Omental fat pad (tissue), 4 donors: Measurements from ENCODE around the gene DMRTC2. TPM values are rescaled to one million over a fixed set of nuclear protein-coding genes. Genes with fewer than 3 reads are reported as not detected.

Experiments
- ATAC-seq: fragments of 150-250 bp; one replicate; pipeline ENCODE4 v1.9.1; 2016; ENCODE audit warnings: mild to moderate bottlenecking, moderate library complexity; ENCODE audit not compliant: low FRiP score
- DNase-seq: peaks from one replicate; pipeline ENCODE4 v3.0.0-alpha.2; 2019; ENCODE audit warnings: low spot score
- total RNA-seq, 4 donors: library from RNA; depleted of rRNA; stranded (reverse); fragments of >200 nt; gene quantifications; one replicate each; pipeline ENCODE4 v1.1.0, GENCODE V29; 2016
- TF ChIP-seq, protein P1 (sequence below), 3 donors: fragments of 450-650 bp; IDR thresholded peaks; one replicate each; pipeline ENCODE4 v1.5.1; 2016 to 2017; ENCODE audit warnings: antibody characterized with exemption in 3 of 3, mild to moderate bottlenecking in 3 of 3, moderate library complexity in 2 of 3

The DMRTC2 gene
- total RNA-seq, 4 donors from 2014 or later = not detected

DNA sequence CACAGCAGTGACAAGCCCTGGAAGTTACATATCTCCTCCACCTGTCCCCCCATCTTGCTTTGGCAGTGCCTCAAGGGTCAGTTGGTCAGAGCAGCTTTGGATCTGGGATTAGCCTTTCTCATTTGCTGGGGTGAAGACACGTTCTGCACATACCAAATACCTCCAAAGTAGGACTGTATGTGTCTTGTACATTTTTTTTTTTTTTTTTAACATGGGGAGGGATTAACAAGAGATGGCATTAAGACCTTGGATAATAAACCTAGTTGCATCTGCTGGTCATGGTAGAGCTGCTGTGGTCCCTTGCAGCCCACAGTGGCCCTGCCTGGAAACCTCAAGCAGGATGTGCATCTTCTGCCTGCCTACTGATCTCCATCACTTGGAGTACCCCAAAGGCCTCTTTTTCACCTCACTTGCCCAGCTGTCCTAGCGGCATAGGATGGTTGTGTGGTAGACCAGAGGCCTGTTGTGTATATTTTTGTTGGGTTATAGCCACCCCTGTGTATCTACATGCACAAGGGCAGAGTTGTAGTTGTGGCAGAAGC lies 17.7 kb downstream of the DMRTC2 start:
- ATAC-seq (no peak), DNase-seq (no peak)
- TF ChIP-seq, protein P1, sequence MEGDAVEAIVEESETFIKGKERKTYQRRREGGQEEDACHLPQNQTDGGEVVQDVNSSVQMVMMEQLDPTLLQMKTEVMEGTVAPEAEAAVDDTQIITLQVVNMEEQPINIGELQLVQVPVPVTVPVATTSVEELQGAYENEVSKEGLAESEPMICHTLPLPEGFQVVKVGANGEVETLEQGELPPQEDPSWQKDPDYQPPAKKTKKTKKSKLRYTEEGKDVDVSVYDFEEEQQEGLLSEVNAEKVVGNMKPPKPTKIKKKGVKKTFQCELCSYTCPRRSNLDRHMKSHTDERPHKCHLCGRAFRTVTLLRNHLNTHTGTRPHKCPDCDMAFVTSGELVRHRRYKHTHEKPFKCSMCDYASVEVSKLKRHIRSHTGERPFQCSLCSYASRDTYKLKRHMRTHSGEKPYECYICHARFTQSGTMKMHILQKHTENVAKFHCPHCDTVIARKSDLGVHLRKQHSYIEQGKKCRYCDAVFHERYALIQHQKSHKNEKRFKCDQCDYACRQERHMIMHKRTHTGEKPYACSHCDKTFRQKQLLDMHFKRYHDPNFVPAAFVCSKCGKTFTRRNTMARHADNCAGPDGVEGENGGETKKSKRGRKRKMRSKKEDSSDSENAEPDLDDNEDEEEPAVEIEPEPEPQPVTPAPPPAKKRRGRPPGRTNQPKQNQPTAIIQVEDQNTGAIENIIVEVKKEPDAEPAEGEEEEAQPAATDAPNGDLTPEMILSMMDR (IDR thresholded peaks at IDR 0.05) = no peak

DNA sequence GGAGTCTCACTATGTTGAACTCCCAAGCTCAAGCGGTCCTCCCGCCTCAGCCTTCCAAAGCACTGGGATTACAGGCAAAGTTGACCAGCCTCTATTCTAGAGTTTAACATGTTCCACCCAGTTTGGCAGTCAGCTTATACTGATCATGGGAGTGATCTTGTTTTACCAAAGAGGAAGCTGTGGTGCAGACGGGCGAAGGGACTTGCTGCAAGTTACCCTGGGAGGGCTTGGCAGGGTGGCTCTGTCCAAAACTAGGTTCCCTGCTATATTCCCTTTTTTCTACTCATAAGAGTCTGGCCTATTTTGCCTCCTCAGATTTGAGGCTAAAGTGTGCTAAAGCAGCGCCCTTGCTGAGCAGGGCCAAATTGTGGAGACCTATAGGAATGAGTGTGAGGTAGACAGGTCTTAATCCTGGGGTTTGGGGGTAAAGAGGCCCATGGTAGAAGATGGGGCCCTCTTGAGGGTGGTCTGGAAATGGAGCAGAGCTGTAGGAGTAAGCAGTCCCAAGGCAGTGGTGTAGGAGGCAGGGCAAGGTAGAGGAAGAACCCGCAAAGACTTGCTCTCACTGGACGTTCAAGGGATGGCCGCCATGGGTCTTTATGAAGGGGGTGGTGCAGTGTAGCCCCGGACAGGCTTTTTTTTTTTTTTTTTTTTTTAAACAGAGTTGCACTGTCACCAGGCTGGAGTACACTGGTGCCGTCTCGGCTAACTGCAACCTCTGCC lies 18.5 kb downstream of the DMRTC2 start:
- TF ChIP-seq, protein P1 (IDR thresholded peaks at IDR 0.05) = no peak

DNA sequence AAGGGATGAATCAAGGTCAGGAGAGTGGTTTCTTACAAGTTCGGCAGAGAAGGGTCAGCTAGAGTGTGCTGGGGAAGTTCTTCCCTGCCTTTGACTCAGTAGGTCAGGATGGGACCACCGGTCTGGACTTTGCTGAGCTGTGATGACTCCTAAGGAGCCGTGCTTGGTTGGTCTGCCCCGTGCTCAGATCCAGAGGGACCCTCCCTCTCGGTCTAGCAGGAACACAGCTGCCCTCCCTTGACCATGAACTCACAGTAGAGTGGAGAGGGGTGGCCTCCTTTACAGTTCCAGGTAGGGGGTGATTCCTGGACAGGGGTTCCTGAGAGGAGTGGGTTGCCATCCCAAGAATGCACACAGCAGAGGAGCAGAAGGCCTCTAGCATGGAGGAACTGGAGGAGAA lies 19.5 kb downstream of the DMRTC2 start:
- TF ChIP-seq, protein P1 (IDR thresholded peaks at IDR 0.05) = no peak
- ATAC-seq (no peak), DNase-seq (no peak)

More for the DNA sequence above, 18.5 kb downstream of the DMRTC2 start:
- DNase-seq (no peak), ATAC-seq (no peak)

DNA sequence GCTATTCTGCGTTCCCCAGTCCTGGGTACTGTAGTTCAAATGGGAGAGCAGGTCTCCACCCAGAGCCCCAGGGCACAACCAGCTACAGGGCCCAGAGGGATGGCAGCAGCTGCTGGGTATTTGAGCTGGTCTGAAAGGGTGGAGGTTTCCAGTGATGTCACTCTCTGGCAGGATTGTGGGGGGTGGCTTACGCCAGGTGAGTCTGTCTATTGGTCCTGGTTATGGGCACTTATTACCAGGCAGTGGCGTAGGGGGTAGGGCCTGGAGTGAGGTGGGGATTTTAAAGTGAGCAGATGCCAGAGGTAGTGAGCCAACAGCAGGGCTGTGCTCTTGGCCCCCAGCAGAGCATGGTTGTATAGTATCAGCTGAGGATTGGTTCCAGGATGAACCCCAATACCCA lies 21.4 kb downstream of the DMRTC2 start:
- DNase-seq (no peak), ATAC-seq (no peak)
- TF ChIP-seq, protein P1 (IDR thresholded peaks at IDR 0.05) = no peak

DNA sequence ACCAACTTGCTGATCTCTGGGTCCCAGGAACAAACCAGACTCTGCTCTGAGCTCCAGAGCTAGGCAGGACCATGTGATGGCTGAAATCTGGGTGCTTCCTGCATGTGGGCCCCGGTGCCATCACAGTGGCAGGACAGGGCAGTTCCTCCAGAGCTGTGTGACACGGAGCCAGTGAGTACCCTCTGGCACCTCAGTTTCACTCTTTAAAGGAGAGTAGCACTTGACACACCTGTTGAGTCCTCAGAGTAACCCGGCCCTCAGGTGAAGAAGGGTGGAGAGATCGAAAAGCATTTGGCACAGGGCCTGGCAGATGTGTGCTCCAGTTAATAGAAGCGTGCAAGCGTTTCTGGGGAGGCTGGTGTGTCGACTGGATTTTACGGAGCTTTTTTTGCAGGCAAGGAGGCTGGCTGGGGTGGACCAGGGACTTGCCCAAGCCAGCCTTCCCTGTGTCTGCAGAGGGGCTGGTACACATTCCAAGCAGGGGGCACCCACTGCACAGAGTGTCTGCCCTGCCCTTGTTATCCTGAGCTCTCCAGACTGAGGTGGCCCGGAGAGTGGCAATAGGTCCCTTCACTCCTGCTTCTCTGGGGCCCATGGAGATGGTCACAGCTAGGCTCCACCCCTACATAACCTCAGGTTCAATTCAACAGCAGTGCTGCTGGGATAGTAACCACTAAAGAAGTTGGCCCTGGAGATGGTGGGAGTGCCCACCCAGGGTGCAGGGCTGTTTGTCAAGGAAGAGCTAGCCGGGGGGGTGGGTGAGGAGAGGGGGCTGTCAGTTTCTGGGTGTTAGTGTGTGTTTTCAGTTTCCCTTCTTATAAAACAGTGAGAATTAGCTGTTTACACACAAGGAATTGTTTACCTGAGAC lies 23.5 kb downstream of the DMRTC2 start:
- ATAC-seq (no peak), DNase-seq (no peak)
- TF ChIP-seq, protein P1 (IDR thresholded peaks at IDR 0.05) = no peak

DNA sequence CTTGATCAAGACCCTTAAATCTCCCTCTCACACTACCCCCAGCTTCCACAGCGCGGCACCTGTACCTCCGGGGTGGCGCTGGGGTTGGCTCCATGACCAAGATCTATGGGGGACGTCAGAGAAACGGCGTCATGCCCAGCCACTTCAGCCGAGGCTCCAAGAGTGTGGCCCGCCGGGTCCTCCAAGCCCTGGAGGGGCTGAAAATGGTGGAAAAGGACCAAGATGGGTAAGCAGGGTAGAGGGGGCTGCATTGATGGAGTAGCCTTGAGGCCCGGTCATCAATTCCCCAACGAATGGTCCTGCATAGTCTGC lies 24.1 kb downstream of the DMRTC2 start:
- TF ChIP-seq, protein P1 (IDR thresholded peaks at IDR 0.05) = no peak
- ATAC-seq (no peak), DNase-seq (no peak)
